Stomach (tissue), 9 donors: ENCODE measurements around the gene DCLRE1B. TPM values are rescaled to one million over a fixed set of nuclear protein-coding genes. Genes with fewer than 3 reads are reported as not detected.

Experiments
- DNase-seq, 2 donors: peaks; one replicate each; pipeline versions ENCODE4 v3.0.0 to v3.0.0-alpha.2; 2013 to 2019
- H3K27ac ChIP-seq, 5 donors: fragments of 200-600 bp in 4 of 5; sonication (generic) in 4 of 5; one replicate each; pipeline ENCODE4 v1.5.1; 2013 to 2019; ENCODE audit warnings: mild to moderate bottlenecking in 1 of 5, moderate library complexity in 1 of 5
- H3K27me3 ChIP-seq, 3 donors: fragments of 200-600 bp; sonication (generic); one replicate each; pipeline ENCODE4 v1.5.1; 2017 to 2019; ENCODE audit warnings: mixed run types in 1 of 3
- H3K36me3 ChIP-seq, 4 donors: fragments of 200-600 bp; sonication (generic); 1 replicate in 3 of 4; 2 replicates in 1 of 4; pipeline ENCODE4 v1.5.1; 2016 to 2019
- H3K4me1 ChIP-seq, 4 donors: fragments of 200-600 bp; sonication (generic); one replicate each; pipeline ENCODE4 v1.5.1; 2016 to 2019
- H3K4me3 ChIP-seq, 4 donors: fragments of 200-600 bp; sonication (generic) in 3 of 4; one replicate each; pipeline ENCODE4 v1.5.1; 2016 to 2019; ENCODE audit warnings: mild to moderate bottlenecking in 1 of 4
- H3K9me3 ChIP-seq, 4 donors: fragments of 200-600 bp; sonication (generic); one replicate each; pipeline ENCODE4 v1.5.1; 2016 to 2019
- EP300 ChIP-seq: sonication (generic); formaldehyde crosslinking; IDR thresholded peaks from one replicate; pipeline ENCODE4 v1.6.1; 2017; ENCODE audit warnings: antibody characterized with exemption
- POLR2A ChIP-seq, 4 donors: fragments of 450-650 bp; IDR thresholded peaks; one replicate each; pipeline ENCODE4 v1.6.1; 2016; ENCODE audit warnings: antibody characterized with exemption in 4 of 4, control low read depth in 2 of 4, mild to moderate bottlenecking in 1 of 4, moderate library complexity in 1 of 4
- POLR2AphosphoS5 ChIP-seq, 3 donors: sonication (generic); formaldehyde crosslinking; IDR thresholded peaks; one replicate each; pipeline ENCODE4 v1.6.1; 2016; ENCODE audit warnings: antibody characterized with exemption in 3 of 3
- WGBS, 5 donors: extraction: QIAGEN DNeasy Blood & Tissue Kit in 3 of 5; methylation state at CpG; one replicate each; pipeline versions ENCODE4 v1.1.5 to v1.1.7; 2013 to 2018; 5-methylcytosine and 5-hydroxymethylcytosine counted together
- intact Hi-C: fragments of 100-400 bp; cut with DNase I; formaldehyde crosslinking; loops from one replicate; pipeline ENCODE4 v1.15.1; 2023; ENCODE audit warnings: low total_unique reads
- polyA plus RNA-seq, 3 donors: library from polyadenylated mRNA; stranded (reverse); fragments of 200-250 nt; gene quantifications; one replicate each; pipeline ENCODE4 v1.2.3, GENCODE V29; 2013
- total RNA-seq, 5 donors: library from RNA; depleted of rRNA; stranded (reverse); fragments of >200 nt; gene quantifications; one replicate each; pipeline versions ENCODE4 v1.1.0 to v1.2.3, GENCODE V29; 2014 to 2016
- TF ChIP-seq, protein P1 (sequence below), 7 experiments: fragments of 450-650 bp in 4 of 7; fragments of 200-600 bp in 3 of 7; sonication (generic) in 3 of 7; IDR thresholded peaks; one replicate each; pipeline ENCODE4 v1.5.1; 2016 to 2019; ENCODE audit warnings: antibody characterized with exemption in 7 of 7, control low read depth in 2 of 7, mild to moderate bottlenecking in 1 of 7
- donor health status: healthy with polysubstance abuse.
- donor health status: Bipolar disorder and iron deficiency.
- donor health status: healthy.

DCLRE1B gene
- total and polyA plus RNA-seq, 8 donors, result 0.45 to 3.9 (median 1.9) TPM; not detected in 2

DNA sequence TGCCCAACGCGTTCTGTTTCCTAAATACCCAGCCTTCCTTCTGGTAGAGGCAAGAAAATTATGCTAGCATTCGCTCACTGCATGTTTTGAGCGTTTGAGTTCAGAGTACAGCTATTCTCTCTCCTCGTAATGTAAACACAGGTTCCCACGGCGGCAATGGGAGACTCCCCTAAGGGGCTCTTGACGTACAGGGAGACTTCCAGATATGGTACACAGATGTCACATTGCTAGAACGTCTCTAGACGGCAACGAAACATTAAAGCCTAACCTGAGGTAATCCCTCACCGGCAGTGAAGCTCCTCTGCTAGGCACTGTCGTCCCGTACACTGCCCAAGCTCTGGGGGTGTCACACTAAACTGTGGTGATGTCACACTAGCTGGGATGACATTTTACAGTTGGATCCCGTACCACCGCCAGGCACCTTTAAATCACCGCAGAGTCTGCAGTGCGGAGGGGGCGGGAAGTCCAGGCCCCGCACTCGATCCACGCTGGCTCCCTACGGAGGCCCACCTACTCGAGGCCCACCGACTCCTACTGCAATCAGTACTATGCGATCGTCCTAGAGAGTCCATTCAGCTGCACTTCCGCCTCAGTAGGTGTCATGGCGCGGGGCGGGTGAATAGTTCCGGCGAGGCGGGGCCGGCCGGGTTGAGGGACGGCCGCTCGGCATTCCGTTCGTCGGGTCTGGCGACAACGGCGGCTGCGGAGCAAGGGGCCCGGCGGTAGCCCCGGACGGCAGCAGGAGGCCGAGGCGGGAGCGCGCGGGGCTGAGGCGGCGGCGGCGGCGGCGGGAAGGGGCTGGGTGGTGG is 24.0 kb downstream of the DCLRE1B start, which contains the start of gene HIPK1:
Gene HIPK1, plus strand, starts transcription at position 384 of the 809 bp plus-strand sequence.
- Histone ChIP-seq H3K4me1 (peaks cover 34 to 53% (median 48%) of the 10 kb centered on the region in 4 donors), H3K9me3 (no peaks in the 10 kb centered on the region), H3K36me3 (no peaks in the 10 kb centered on the region), H3K27ac (peak within 1 kb of the TSS; percentile 93 to 99 (median 97)), H3K27me3 (no peaks in the 10 kb centered on the region), H3K4me3 (peak within 1 kb of the TSS; percentile 89 to 99 (median 92))
- intact Hi-C loops, result no loop called here
- TF ChIP-seq, protein P1, sequence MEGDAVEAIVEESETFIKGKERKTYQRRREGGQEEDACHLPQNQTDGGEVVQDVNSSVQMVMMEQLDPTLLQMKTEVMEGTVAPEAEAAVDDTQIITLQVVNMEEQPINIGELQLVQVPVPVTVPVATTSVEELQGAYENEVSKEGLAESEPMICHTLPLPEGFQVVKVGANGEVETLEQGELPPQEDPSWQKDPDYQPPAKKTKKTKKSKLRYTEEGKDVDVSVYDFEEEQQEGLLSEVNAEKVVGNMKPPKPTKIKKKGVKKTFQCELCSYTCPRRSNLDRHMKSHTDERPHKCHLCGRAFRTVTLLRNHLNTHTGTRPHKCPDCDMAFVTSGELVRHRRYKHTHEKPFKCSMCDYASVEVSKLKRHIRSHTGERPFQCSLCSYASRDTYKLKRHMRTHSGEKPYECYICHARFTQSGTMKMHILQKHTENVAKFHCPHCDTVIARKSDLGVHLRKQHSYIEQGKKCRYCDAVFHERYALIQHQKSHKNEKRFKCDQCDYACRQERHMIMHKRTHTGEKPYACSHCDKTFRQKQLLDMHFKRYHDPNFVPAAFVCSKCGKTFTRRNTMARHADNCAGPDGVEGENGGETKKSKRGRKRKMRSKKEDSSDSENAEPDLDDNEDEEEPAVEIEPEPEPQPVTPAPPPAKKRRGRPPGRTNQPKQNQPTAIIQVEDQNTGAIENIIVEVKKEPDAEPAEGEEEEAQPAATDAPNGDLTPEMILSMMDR (IDR thresholded peaks at IDR 0.05), result peak in 2 of 7 experiments; percentile 16 to 24
- peak in 2 of 4 donors; percentile 9 to 12 for TF ChIP-seq POLR2A (IDR thresholded peaks at IDR 0.05)
- TF ChIP-seq POLR2AphosphoS5 (IDR thresholded peaks at IDR 0.05), result peak; percentile 76 to 91 (median 90)
- no peak for TF ChIP-seq EP300
- 0 to 1% (median 1%) methylated on average over 39 to 61 of the region's 61 CpGs for WGBS, 5 donors
- peak; percentile 95 to 98 for DNase-seq

DNA sequence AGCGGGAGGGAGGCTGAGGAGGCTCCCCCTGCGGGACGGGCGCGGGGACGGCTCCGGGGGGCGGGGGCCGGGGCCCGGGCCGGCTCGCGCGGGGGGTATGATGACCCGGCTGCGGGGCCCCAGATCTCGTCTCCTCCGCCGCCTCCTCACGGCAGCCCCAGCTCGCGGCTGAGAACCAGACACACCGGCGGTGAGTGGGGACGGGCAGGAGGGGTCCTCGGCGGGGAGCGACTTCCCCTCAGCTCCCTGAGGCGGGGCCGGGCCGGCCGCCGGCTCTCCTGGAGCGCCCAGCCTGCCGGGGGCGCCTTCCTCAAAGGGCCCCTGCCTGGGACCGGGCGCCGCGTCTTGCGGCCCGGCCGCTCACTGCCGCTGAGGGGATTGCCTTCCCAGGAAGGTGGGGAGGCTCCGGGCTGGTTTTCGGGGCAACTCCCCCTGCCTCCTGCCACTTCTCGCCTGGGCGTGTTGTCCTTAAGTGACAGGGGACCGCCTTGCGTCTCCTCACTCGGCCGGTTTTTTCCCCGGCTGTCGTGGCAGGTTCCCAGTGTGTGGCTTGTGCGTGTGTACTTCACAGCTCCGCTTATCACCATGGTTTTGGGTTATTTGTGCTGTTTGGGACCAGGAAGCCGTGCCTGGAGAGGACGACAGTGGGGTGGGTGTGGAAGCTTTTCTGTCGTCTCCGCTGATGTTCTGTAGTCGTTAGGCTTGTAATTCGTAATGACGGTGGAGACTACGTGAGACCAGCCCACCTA is 24.8 kb downstream of the DCLRE1B start:
- Histone ChIP-seq H3K4me3 (peak overlapping the region; percentile 89 to 99 (median 92)), H3K4me1 (peaks cover 34 to 60% (median 50%) of the 10 kb centered on the region in 4 donors), H3K27me3 (no peaks in the 10 kb centered on the region), H3K27ac (peak overlapping the region; percentile 93 to 99 (median 97)), H3K9me3 (no peaks in the 10 kb centered on the region), H3K36me3 (no peaks in the 10 kb centered on the region)
- no peak for TF ChIP-seq POLR2A (IDR thresholded peaks at IDR 0.05)
- TF ChIP-seq POLR2AphosphoS5 (IDR thresholded peaks at IDR 0.05), result peak in 1 of 3 donors; percentile 16
- TF ChIP-seq, protein P1 (IDR thresholded peaks at IDR 0.05), result no peak
- intact Hi-C loops, result no loop called here
- DNase-seq, result peak; percentile 63 to 86
- WGBS, 5 donors, result 0 to 1% (median 0%) methylated on average over 28 to 64 of the region's 64 CpGs

DNA sequence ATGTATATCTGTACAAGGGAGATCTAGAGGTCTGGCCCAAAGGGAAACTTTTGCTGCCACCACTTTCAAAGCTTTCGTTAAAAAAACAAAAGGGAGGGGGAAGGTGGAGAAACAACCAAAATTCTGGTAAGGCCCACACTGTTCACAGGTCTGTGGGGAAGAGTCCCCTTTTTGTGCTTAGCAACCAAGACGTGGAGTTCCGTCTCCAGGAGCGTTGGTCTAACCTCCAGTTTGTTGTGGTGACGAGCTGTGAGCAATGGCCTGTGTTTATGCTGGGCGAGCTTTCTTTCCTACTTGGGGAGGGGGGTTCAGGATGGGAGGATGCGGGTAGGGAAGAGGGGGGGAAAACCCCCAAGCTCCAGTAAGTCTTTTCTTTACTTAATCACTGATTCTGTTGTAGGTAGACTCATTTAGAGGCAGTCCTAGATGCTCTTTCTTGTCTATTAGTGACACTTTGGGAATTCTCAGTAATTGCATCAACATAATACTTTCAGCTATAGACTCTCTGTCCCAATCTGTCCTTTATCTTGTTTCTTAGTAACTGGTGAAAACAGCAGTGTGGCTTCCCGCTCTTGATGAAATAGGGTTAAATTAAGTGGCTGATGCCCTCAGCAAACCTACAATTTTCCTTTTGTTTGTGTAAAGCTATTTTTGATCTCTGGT is 25.5 kb downstream of the DCLRE1B start:
- intact Hi-C loops, result no loop called here
- Histone ChIP-seq H3K9me3 (no peaks in the 10 kb centered on the region), H3K36me3 (no peaks in the 10 kb centered on the region), H3K4me1 (peaks cover 34 to 66% (median 50%) of the 10 kb centered on the region in 4 donors), H3K4me3 (peak overlapping the region; percentile 89 to 99 (median 92)), H3K27ac (peak overlapping the region; percentile 93 to 99 (median 97)), H3K27me3 (no peaks in the 10 kb centered on the region)
- peak in 1 of 2 donors; percentile 89 for DNase-seq
- 0 to 1% (median 1%) methylated on average over 8 of the region's 8 CpGs for WGBS, 5 donors
- TF ChIP-seq, protein P1 (IDR thresholded peaks at IDR 0.05), result no peak
- TF ChIP-seq EP300, result no peak
- TF ChIP-seq POLR2AphosphoS5 (IDR thresholded peaks at IDR 0.05), result no peak
- no peak for TF ChIP-seq POLR2A (IDR thresholded peaks at IDR 0.05)

DNA sequence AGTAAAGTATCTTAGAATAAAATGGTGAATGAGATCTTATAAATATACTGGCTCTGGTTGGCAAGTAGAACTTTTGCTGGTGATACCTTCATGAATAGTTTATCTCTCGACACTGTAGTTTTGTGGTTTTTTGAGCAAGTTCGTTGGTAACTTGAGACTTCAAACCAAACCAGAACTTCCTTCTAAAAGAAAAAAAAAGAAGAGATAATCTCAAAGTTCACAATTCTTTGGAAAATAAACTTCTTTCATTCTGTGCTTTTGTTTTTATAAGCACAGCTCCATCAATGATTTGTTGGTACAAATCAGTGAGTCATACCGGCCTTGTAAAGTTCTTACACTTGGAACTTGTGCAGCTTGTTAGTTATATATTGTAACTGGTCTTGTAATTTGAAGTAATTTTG is 26.3 kb downstream of the DCLRE1B start:
- 5 to 13% (median 6%) methylated on average over 3 of the region's 3 CpGs for WGBS, 5 donors
- H3K36me3 ChIP-seq, result no peaks in the 10 kb centered on the region
- intact Hi-C loops, result no loop called here
- peaks cover 38 to 69% (median 51%) of the 10 kb centered on the region in 4 donors for H3K4me1 ChIP-seq
- TF ChIP-seq, protein P1 (IDR thresholded peaks at IDR 0.05), result no peak
- no peak for TF ChIP-seq POLR2A (IDR thresholded peaks at IDR 0.05)
- no peak for TF ChIP-seq POLR2AphosphoS5 (IDR thresholded peaks at IDR 0.05)
- no peak for TF ChIP-seq EP300
- no peak for DNase-seq
- H3K27me3 ChIP-seq, result no peaks in the 10 kb centered on the region
- H3K27ac ChIP-seq, result peak overlapping the region in 4 of 5 donors; percentile 96 to 99 (median 98)
- H3K9me3 ChIP-seq, result no peaks in the 10 kb centered on the region
- H3K4me3 ChIP-seq, result peak overlapping the region; percentile 2 to 99 (median 90)
